ENCODE measurements around the gene TMEM179. TPM values are rescaled to one million over a fixed set of nuclear protein-coding genes. Genes with fewer than 3 reads are reported as not detected.
A peak's percentile ranks its signal among the peaks of the same experiment; 100 is the strongest.
"Not testable (repeated sequence)": the region's sequence is repeated elsewhere in the genome, so short reads cannot be mapped to it uniquely, and the experiment has no call there.

The TMEM179 gene
- total RNA-seq (2014; rRNA removed; shearing (Covaris generic)), result 0.43 TPM in 1 of 2 replicates, not detected in the other

DNA sequence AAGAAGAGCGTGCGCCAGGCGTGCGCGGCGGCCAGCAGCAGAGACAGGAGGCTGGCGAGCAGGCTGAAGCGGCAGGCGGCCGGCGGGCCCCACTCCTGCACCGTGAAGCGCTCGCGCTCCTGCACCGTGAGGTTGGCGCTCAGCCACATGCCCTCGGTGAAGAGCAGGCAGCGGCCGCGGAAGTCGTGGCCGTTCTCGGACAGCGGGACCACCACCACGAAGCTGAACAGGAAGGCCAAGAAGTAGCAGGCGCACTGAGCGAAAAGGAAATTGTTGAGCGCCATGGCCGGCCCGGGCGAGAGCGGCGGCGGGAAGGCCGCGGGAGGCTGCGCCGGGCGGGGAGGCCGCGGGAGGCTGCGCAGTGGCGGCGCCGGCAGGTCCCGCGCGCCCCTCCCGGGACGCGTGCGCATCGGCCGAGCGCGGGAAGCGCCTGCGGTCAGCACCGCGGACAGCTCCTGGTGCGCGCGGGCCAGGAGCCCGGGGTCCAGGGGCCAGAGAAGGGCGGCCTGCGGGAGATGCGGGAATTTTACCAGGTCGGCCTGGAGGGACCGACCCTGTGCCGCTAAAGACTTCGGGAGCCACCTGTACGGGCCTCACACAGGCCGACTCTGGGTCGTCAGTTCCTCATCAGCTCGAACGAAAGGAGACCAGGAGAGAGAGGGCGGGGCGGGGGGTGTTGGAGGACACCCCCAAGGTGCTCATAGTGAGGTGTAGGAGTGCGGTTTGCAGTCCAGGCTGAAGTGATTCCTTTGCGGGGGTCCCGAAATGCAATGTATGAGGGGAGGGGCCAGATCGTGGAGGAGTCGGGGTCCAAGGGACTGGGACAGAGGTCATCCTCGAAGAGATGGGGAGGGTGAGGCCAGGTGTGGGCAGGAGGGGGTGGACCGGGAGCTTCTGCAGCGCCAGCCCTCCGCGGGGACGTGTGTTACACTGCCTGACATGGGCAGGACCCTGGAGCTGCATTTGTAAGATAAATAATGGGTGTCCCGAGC lies at the start of gene TMEM179:
Gene TMEM179 (minus strand): TSS at position 315 of the 992 bp plus-strand sequence. CDS start 31 bp downstream, at position 284.
- no peak for DNase-seq (ENCODE audit: low spot score)

DNA sequence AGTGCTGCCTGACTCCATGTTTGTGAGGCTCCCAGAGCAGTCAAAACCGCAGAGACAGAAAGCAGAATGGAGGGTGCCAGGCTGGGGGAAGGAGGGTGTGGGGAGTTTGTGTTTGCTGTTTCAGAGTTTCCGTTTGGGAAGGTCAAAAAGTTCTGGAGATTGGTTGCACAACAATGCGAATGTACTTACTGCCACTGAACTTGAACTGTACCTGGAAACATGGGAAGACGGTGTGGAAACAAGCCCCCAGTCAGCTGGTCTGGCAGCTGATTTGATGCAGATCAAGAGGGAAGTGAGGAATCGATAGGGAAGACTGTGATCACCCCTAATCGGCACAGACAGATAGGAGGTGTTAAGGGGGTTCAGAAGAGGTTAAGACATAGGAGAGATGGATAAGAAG lies 49.5 kb upstream of the TMEM179 start:
- DNase-seq (ENCODE audit: low spot score), result no peak

DNA sequence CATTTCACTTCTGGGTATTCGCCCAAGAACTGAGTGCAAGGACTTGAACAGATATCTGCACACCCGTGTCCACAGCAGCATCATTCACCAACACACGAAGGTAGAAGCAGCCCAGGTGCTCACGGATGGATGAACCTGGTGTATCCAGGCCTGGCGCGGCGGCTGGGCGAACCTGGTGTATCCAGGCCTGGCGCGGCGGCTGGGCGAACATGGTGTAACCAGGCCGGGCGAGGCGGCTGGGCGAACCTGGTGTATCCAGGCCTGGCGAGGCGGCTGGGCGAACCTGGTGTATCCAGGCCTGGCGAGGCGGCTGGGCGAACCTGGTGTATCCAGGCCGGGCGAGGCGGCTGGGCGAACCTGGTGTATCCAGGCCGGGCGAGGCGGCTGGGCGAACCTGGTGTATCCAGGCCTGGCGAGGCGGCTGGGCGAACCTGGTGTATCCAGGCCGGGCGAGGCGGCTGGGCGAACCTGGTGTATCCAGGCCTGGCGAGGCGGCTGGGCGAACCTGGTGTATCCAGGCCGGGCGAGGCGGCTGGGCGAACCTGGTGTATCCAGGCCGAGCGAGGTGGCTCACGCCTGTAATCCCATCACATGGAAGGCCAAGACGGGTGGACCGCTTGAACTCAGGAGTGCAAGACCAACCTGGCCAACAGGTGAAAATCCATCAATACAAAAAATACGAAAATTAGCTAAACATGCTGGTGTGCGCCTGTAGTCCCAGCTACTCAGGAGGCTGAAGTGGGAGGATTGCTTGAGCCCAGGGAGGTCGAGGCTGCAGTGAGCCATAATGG lies 48.8 kb upstream of the TMEM179 start:
- DNase-seq (ENCODE audit: low spot score), result not testable (repeated sequence)

DNA sequence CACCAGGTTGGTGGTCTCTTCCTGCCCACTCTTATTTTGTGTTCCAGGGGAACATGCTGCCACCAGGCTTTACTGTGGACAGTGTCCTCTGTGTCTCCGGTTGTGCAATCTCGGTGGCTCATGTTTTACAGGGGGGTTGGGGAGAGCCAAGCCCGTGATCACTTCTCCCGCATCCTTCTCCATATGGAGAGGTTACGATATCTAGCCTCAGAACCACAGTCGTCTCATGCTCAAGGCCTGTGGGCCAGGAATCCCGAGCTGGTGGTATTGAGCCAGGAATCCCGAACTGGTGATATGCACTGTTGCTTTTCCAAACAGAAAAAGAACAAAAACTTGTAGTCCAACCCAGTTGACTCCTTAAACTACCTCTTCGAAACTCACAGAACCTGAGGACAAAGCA lies 47.8 kb upstream of the TMEM179 start:
- no peak for DNase-seq (ENCODE audit: low spot score)

DNA sequence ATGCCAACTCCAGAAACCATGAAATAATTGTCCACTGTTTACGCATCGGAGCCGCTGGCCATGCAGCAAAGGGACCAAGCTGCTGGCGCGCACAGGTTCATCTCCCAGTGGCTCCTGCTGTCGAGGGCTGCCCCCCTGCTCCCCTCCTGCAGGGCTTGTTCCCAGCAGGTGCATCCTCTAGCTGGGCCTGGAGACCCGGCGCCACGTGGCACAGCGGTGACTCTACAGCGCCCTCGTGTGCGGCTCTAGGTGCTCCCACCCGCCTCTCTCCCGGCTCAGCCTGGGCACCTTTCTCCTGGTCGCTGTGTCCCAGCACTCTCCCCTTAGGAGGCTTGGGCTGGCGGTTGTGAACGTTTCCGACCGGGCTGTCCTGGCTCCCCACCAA lies 47.3 kb upstream of the TMEM179 start:
- no peak for DNase-seq (ENCODE audit: low spot score)

DNA sequence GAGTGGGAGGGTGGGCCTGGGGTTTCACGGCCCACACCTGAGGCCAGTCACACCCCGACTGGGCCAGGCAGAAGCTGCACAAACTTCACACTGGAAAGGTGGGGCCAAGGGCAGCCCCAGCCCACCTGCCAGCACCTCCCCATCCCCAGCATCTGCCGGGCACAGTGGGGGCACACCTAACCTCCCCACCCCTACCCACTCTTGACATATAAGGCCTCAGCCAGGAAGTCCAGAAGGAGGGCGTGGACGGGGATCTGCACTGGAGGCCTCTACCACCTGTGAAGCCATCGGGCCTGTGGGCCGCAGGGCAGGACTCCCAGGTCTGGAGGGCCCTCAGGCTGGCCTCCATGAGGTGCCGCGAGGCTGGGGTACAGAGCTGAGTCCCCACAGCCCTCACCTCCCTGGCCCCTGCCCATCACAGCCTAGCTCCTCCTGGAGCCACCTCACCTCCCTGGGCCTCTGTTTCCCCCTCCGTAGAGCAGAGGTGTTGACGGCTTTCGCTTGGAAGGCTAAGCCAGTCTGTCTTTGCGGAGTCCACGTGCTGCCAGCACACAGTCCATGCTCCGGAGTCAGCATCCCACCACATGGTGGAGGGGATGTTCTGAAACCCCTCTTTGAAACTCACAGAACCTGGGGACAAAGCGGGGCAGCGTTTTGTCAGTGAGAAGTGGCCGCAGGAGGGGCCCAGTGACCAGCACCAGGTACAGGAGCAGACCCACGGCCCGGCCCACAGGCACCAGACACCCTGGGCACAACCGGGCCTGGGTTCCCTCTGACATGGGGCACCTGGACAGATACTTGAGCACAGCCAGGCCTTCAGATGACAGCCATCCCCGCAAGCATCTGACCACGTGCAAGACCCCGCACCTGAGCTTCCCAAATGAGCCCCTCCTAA lies 46.7 kb upstream of the TMEM179 start:
- no peak for DNase-seq (ENCODE audit: low spot score)

DNA sequence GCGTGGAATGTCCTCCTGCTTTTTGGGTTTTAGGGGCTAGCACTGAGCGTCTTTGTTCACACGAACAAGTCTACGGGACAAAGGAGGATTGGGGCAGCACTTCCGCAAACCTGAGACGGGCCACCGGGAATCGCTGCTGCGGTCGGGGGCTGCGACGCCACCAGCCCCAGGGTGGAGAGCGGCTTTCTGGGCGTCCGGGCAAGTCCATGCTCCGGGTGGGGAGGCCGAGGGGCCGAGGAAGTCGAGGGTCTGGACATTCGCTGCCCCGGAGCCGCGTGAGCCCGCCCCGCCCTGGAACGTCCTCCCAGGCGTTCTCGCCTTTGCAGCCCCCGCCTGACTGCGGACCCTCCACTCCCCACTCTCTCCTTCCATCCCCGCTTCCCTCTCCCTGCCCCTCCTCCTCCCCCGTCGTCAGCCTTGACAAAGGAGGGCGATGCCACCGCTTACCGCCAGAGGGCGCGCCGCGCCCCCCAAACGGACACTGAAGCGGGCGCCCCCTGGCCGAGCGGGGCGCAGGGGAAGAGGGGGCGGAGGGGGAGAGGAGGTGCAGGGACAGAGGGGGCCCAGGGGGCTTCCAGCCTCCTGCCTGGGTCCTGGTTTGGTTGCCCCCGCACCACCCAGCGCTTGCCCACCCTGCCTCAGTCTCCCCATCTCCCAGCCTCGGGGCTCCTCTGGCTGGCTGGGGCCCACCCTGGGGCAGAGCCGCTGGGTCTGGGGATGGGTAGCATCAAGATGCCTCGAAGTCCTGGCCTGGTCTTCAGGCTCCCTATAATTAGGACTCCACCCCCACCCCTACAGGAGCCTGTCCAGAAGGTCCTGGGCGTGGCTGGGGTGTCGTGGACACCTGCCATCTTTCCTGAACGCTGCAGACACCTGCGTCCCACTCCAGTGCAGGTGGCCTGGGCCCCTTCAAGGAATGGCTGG lies 45.7 kb upstream of the TMEM179 start:
- DNase-seq (ENCODE audit: low spot score), result no peak

DNA sequence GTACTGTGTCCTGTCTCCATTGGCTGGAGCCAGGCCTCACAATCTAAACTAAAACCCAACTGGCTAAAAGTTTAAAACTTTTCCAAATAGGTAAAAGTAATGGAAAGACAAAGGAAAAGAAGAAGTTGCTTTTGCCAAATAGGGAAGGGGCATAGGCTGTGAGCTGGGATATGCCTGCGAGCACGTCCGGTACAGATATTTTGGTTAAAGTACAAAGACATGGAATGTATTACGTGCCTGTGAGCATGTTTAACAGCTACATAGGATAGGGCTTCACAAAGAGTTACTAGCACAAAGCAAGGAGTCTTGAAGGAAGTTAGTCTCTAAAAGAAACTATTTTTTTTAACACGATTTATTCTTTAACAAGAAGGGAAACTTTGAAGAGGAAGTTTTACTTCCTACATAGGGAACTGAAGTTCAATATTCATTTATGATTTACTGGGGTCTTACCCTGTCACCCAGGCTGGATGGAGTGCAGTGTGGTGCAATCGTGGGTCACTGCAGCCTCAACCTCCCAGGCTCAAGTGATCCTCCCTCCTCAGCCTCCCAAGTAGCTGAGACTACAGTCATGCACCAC lies 43.0 kb upstream of the TMEM179 start:
- no peak for DNase-seq (ENCODE audit: low spot score)

DNA sequence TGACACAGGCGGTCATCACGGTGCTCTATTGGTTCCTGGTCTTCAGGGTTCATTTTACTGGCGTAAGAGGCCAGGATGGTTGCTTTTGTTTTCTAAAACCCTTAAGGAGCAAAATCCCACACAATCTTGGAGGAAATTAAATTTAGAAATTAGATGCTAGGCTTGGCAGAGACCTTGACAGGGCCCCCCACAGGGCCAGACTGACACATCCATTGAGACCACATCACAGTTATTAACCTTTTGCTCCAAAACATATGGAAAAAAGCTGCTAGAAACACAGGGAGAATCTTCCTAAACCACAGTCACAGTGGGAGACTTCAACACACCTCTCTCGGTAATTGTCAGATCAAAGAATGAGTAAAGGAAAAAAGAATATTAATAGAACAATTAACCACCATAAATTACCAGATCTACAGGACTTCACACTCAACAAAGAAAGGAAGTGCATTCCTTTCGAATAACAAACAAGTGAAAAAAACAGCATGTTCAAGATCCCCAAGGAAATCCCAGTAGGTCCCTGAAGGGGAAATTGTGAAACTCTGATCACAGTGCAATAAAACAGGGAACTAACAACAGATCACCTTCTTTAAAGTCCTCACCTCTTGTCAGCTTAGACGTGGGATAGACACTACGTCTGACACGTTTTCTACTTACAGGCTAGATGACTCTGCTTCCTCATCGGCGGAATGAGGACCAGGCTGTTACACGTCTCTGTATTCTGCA lies 40.2 kb upstream of the TMEM179 start:
- DNase-seq (ENCODE audit: low spot score), result no peak

DNA sequence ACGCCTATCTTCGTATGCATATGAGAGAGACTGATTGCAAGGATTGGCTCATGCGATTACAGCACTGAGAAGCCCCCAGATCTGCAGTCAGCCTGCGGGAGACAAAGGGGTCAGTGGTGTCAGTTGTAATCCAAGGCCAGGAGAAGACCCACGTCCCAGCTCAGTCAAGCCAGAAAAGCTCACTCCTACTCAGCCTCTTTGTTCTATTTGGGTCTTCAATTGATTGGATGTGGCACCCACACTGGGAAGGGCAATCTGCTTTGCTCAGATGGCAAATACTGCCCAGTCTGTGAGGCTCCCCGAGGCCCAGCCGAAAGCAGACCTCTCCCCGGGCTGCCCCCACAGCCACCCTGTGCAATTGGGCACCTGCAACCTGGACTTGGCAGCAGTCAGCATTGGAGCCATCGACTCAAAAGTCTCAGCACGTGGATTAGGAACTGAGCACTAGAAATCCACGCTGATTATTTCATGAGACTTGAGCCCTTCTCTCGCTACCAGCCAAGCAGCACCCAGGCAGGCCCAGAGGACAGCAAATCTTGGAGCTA lies 39.6 kb upstream of the TMEM179 start:
- no peak for DNase-seq (ENCODE audit: low spot score)

DNA sequence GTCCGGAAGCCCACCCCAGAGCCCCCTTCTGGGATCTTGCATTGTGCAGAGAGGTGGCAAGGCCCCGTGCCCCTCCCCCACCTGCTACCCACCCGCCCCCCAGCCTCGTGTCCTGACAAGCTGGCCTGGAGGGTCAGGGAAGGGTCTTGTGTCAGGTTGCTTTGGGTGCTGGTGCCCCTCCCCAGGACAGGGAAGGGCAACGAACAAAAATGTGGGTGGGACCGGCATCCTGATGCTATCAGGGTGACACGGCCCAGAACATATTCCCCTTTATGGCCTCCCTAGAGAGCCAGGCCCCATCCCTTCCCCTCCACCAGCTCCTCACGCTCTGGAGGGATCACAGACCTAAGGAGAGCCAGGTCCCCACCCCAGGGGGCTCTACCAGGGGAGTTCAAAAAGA lies 38.7 kb upstream of the TMEM179 start:
- DNase-seq (ENCODE audit: low spot score), result no peak

DNA sequence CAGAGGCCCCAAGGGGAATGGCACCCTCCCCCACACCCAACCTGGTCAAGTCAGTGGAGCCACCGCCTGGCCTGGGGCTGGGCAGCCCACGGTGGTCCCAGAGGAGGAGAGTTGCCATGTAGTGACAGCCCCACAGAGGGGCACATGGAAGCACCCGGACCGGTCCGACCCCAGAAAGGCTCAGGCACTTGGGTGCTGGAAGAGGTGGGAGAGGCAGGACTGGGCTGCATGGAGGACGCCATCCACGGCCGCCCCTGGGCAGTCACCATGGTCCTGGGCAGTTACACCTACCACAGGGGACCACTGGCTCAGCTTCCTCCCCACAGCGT lies 37.9 kb upstream of the TMEM179 start:
- no peak for DNase-seq (ENCODE audit: low spot score)

DNA sequence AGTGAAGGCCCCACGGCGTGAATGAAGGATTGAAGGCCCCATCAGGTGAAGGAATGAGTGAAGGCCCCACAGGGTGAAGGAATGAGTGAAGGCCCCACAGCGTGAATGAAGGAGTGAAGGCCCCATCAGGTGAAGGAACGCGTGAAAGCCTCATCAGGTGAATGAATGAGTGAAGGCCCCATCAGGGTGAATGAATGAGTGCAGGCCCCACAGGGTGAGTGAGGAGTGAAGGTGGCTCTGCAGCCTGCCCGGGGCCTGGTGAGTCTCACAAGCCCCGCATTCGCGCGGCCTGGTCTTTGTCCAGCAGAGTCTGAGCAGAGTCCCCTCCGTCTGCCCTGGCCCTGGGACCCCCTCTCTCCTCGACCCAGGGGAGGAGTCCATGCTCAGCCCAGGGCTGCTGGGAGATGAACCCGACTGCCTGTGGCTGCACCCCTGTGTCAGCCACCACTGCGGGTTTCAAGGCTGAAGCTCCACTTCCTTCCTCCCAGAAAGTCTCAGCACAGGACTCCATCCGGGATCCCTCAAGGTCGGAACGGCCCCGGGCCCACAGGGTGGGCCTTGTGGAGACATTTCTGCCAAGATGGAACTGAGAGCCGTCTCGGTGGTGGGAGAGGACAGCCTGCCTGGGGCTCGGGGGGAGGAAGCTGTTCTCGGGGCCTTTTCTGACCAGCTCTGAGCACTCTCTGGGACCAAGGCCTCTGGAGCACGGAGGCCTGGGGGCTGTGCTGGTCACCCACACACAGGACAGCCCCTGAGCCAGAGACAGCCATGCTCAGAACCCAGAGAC lies 37.4 kb upstream of the TMEM179 start:
- no peak for DNase-seq (ENCODE audit: low spot score)

DNA sequence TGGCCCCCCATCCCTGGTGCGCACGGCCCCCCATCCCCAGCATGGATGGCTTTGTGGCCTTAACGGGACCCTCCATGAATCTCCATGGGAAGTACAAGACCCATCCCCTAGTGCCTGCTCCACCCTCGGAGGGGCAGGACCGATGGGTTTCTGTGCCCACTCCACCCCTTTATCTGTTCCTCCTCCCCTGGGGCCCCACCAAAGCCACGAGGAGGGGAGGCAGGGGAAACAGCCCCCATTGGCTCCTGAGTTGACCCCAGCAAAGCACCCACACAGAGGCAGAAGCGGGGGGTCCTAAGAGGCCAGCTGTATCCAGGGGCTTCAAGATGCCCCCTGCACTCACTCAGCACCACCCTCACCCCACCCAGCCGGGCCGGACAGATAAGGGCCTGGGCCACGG lies 36.1 kb upstream of the TMEM179 start:
- DNase-seq (ENCODE audit: low spot score), result no peak

DNA sequence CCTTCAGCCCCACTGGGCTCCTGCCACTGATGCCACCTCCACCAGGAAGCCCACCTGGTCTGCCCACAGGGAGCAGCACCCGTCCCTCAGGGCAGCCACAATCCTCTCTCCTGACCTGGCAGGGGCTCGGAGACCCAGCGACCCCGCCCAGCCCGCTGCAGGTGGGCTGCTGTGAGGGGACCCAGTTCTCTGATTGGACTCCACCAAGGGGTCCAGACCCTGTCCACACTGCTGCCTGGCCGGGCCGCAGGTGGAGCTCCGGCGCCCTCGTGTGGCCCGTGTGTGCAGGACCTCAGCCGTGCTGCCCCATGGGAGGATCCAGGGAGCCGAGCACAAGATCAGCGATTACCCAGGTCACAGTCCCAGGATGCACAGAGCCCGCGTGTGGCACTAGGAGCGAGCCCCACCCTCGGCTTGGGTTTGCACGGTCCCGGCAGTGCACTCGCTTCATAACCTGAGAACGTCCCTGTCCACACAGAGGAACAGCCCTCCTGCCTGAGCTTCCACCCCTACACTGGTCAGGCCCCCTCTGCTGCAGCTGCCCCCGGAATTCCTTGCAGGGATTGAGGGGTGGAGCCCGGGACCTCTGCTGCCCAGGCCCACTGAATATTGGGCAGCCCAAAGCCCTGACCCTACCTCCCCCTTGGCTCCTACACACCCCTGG lies 35.4 kb upstream of the TMEM179 start:
- peak; percentile 42 for DNase-seq (ENCODE audit: low spot score)

DNA sequence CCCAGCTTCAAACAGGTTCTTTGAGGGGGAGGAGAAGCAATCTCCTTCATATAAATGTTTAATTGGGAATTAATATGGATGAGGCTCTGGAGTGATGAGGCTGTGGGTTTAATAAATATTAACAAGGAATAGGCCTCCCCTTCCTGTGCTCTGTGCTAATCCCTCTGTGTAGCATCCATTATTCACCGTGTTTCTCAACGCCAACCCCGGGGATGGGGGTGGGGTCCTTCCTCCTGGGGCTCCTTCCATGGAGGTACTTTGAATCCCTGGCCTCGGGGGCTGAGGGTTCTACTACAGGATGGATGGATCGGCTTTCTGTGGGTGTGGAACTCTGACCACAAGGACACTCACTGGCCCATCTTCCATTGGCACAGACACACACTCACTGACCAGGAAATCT lies 34.9 kb upstream of the TMEM179 start:
- DNase-seq (ENCODE audit: low spot score), result no peak

DNA sequence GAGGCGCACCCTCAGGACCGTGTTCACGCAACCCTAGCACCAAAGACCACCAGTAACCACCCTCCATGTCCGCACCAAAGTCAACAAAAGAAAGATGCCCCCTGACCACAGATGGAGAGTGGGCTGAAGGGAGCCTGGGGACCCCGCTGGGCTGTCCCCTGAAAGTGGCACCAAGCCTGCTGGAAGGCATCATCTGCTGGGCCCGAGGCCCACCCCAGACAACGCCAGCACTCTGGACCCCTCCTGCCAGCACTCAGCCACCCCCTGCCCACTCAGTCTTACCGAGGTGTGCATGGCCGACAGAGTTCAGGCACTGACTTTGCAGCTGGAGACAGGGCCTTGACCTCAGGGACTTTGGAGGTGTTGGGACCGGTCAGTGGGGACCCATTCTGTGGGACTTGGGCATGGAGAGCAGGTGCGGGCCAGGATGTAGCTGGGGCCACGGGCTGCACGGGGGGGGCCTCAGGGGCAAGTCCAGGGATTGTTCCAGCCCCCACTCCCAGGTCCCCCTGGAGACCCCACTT lies 34.4 kb upstream of the TMEM179 start:
- no peak for DNase-seq (ENCODE audit: low spot score)

DNA sequence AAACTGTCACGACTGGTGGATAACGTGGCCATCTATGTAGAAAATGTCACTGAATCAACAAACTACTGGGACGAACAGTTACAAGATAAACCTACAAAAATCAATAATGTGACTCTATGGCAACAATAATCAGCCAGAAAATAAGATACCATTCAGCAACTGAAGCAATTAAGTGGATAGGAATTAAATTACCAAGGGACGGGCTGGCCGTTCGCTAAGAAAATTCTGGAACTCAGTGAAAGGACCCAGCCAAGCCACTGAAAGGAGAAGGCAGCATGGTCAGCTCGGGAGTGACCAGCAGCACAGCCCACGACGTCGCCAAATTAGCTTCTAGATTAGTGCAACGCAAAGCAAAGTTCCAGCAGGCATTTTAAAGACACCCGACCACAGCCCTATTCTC lies 33.6 kb upstream of the TMEM179 start:
- no peak for DNase-seq (ENCODE audit: low spot score)

Data from A172 (cell line).